Measurements from ENCODE around the gene CFB. TPM values are rescaled to one million over a fixed set of nuclear protein-coding genes. Genes with fewer than 3 reads are reported as not detected.
"Not testable (repeated sequence)": the region's sequence is repeated elsewhere in the genome, so short reads cannot be mapped to it uniquely, and the experiment has no call there.

Gene CFB
- total RNA-seq, 1 donor from 2014 or later, result not detected

- Mint-ChIP-seq H3K27ac (ENCODE audit: unreplicated experiment) (no peak overlapping the region), H3K4me1 (ENCODE audit: unreplicated experiment) (no peaks in the 10 kb centered on the region)
Measured at GRCh38 chr6:31979238-31979898, 33.5 kb downstream of the CFB start.

DNA sequence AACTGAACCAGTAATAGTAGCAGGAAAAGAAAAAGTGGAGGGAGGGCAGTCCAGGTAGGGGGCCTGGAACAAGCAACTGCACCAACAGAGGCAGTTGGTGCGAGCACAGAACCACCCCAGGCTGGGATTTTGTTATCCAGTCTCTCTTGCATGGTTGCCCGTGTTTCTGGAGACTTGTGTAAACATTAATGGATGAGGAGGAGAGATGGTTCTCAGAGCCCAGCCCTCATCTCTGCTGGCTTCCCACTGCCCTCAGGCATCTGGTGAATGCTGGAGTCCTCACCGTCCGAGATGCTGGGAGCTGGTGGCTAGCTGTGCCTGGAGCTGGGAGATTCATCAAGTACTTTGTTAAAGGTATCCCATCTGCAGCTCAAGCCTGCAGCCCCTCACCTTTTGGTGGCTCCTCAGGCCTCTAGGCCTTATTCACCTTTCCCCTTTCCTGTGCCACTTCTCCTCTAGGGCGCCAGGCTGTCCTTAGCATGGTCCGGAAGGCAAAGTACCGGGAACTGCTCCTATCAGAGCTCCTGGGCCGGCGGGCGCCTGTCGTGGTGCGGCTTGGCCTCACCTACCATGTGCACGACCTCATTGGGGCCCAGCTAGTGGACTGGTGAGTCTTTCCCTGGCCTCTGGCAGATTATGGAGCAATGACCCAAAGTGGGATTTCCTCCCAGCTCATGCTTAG, 34.4 kb downstream of the CFB start:
- not testable (repeated sequence) for H3K27ac Mint-ChIP-seq (ENCODE audit: unreplicated experiment); H3K9me3 Mint-ChIP-seq (ENCODE audit: unreplicated experiment); DNase-seq (ENCODE audit: low spot score); H3K27me3 Mint-ChIP-seq (ENCODE audit: unreplicated experiment); H3K4me1 Mint-ChIP-seq (ENCODE audit: unreplicated experiment); H3K36me3 Mint-ChIP-seq (ENCODE audit: low read depth, unreplicated experiment); H3K4me3 Mint-ChIP-seq (ENCODE audit: unreplicated experiment)

More at GRCh38 chr6:31979238-31979898, 33.5 kb downstream of the CFB start:
- H3K4me3 Mint-ChIP-seq (ENCODE audit: unreplicated experiment), result no peak overlapping the region
- TF ChIP-seq CTCF (IDR thresholded peaks at IDR 0.05; ENCODE audit: unreplicated experiment), result no peak
- peaks cover 11% of the 10 kb centered on the region for H3K36me3 Mint-ChIP-seq (ENCODE audit: low read depth, unreplicated experiment)
- peaks cover 5% of the 10 kb centered on the region for H3K27me3 Mint-ChIP-seq (ENCODE audit: unreplicated experiment)
- H3K9me3 Mint-ChIP-seq (ENCODE audit: unreplicated experiment), result no peaks in the 10 kb centered on the region
- DNase-seq (ENCODE audit: low spot score), result no peak

DNA sequence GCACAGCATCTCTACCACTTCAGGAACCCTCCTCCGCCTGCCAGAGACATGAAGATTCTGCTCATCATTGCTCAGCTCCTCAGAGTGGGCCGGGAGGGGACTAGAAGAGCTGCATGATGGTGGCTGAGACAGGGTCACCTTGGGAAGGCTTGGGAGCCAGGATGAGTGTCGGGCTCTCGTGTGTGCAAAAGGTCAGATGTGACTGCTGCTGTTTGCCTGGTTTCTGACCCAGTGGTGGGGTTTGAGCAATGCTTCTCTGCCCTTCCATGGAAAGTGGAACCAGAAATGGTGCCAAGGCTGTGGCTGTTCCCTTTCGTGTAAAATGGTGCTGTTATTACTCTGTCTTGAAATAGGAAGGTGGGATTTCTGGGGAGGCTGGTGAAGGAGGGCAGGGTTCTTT, 35.1 kb downstream of the CFB start:
- not testable (repeated sequence) for H3K27me3 Mint-ChIP-seq (ENCODE audit: unreplicated experiment); H3K27ac Mint-ChIP-seq (ENCODE audit: unreplicated experiment)

GRCh38 chr6:31981744-31982143, 35.8 kb downstream of the CFB start, which contains the start of gene C4A:
C4A (plus strand) TSS chr6:31982057; CDS start chr6:31982108, 51 bp downstream.
- H3K27ac Mint-ChIP-seq (ENCODE audit: unreplicated experiment); H3K4me1 Mint-ChIP-seq (ENCODE audit: unreplicated experiment); H3K36me3 Mint-ChIP-seq (ENCODE audit: low read depth, unreplicated experiment); DNase-seq (ENCODE audit: low spot score); H3K4me3 Mint-ChIP-seq (ENCODE audit: unreplicated experiment); H3K27me3 Mint-ChIP-seq (ENCODE audit: unreplicated experiment); H3K9me3 Mint-ChIP-seq (ENCODE audit: unreplicated experiment): not testable (repeated sequence)

More for the DNA sequence above, 35.1 kb downstream of the CFB start:
- not testable (repeated sequence) for H3K4me1 Mint-ChIP-seq (ENCODE audit: unreplicated experiment); DNase-seq (ENCODE audit: low spot score); H3K9me3 Mint-ChIP-seq (ENCODE audit: unreplicated experiment); H3K36me3 Mint-ChIP-seq (ENCODE audit: low read depth, unreplicated experiment); H3K4me3 Mint-ChIP-seq (ENCODE audit: unreplicated experiment)

- H3K4me1 Mint-ChIP-seq (ENCODE audit: unreplicated experiment); H3K4me3 Mint-ChIP-seq (ENCODE audit: unreplicated experiment); H3K27ac Mint-ChIP-seq (ENCODE audit: unreplicated experiment); H3K9me3 Mint-ChIP-seq (ENCODE audit: unreplicated experiment); DNase-seq (ENCODE audit: low spot score); H3K27me3 Mint-ChIP-seq (ENCODE audit: unreplicated experiment); H3K36me3 Mint-ChIP-seq (ENCODE audit: low read depth, unreplicated experiment): not testable (repeated sequence)
Measured at GRCh38 chr6:31989363-31989762, 43.5 kb downstream of the CFB start.

- not testable (repeated sequence) for H3K4me1 Mint-ChIP-seq (ENCODE audit: unreplicated experiment); H3K36me3 Mint-ChIP-seq (ENCODE audit: low read depth, unreplicated experiment); DNase-seq (ENCODE audit: low spot score); H3K9me3 Mint-ChIP-seq (ENCODE audit: unreplicated experiment); H3K27me3 Mint-ChIP-seq (ENCODE audit: unreplicated experiment); H3K4me3 Mint-ChIP-seq (ENCODE audit: unreplicated experiment); H3K27ac Mint-ChIP-seq (ENCODE audit: unreplicated experiment)
Measured at GRCh38 chr6:31994421-31994820, 48.5 kb downstream of the CFB start.

GRCh38 chr6:31996385-31996784, 50.5 kb downstream of the CFB start:
- not testable (repeated sequence) for H3K9me3 Mint-ChIP-seq (ENCODE audit: unreplicated experiment); H3K4me3 Mint-ChIP-seq (ENCODE audit: unreplicated experiment); H3K4me1 Mint-ChIP-seq (ENCODE audit: unreplicated experiment); DNase-seq (ENCODE audit: low spot score); H3K27ac Mint-ChIP-seq (ENCODE audit: unreplicated experiment); H3K36me3 Mint-ChIP-seq (ENCODE audit: low read depth, unreplicated experiment); H3K27me3 Mint-ChIP-seq (ENCODE audit: unreplicated experiment)

Small RNAs within 50 kb of the gene (microRNA-seq; reads per million reads assigned to microRNA genes)
- gene MIR1236 (ENCODE audit: unreplicated experiment), result 1.6 reads per million, percentile 24 among the genes with 10 or more reads in this experiment

Other genes with a start within 250 kb of the CFB start
- gene ABHD16A, start 242.8 kb upstream of the CFB start, total RNA-seq (ENCODE audit: unreplicated experiment), result 54.7 TPM
- not detected for gene LY6G6F, start 239.2 kb upstream of the CFB start, total RNA-seq (ENCODE audit: unreplicated experiment)
- gene LY6G6D, start 230.7 kb upstream of the CFB start, total RNA-seq (ENCODE audit: unreplicated experiment), result not detected
- gene LY6G6C, start 224.3 kb upstream of the CFB start, total RNA-seq (ENCODE audit: unreplicated experiment), result 0.28 TPM
- gene MPIG6B, start 222.7 kb upstream of the CFB start, total RNA-seq (ENCODE audit: unreplicated experiment), result not detected
- 145 TPM for gene DDAH2, start 216.8 kb upstream of the CFB start, total RNA-seq (ENCODE audit: unreplicated experiment)
- 420 TPM for gene CLIC1, start 209.6 kb upstream of the CFB start, total RNA-seq (ENCODE audit: unreplicated experiment)
- 16.1 TPM for gene MSH5, start 206.1 kb upstream of the CFB start, total RNA-seq (ENCODE audit: unreplicated experiment)
- gene SAPCD1, start 183.4 kb upstream of the CFB start, total RNA-seq (ENCODE audit: unreplicated experiment), result 2.4 TPM
- gene VWA7, start 168.8 kb upstream of the CFB start, total RNA-seq (ENCODE audit: unreplicated experiment), result 0.74 TPM
- gene VARS1, start 150.3 kb upstream of the CFB start, total RNA-seq (ENCODE audit: unreplicated experiment), result 53.0 TPM
- 57.1 TPM for gene LSM2, start 139.1 kb upstream of the CFB start, total RNA-seq (ENCODE audit: unreplicated experiment)
- gene HSPA1L, start 130.8 kb upstream of the CFB start, total RNA-seq (ENCODE audit: unreplicated experiment), result 0.82 TPM
- gene HSPA1A, start 130.6 kb upstream of the CFB start, total RNA-seq (ENCODE audit: unreplicated experiment), result 27.2 TPM
- 19.8 TPM for gene HSPA1B, start 118.4 kb upstream of the CFB start, total RNA-seq (ENCODE audit: unreplicated experiment)
- gene NEU1, start 83.3 kb upstream of the CFB start, total RNA-seq (ENCODE audit: unreplicated experiment), result 31.9 TPM
- 1.6 TPM for gene SLC44A4, start 67.1 kb upstream of the CFB start, total RNA-seq (ENCODE audit: unreplicated experiment)
- gene EHMT2, start 48.4 kb upstream of the CFB start, total RNA-seq (ENCODE audit: unreplicated experiment), result 53.4 TPM
- gene ZBTB12, start 44.0 kb upstream of the CFB start, total RNA-seq (ENCODE audit: unreplicated experiment), result 9.0 TPM
- gene C2, start 18.4 kb upstream of the CFB start, total RNA-seq (ENCODE audit: unreplicated experiment), result 0.82 TPM
- gene NELFE, start 12.9 kb downstream of the CFB start, total RNA-seq (ENCODE audit: unreplicated experiment), result 47.8 TPM
- 63.4 TPM for gene SKIC2, start 13.1 kb downstream of the CFB start, total RNA-seq (ENCODE audit: unreplicated experiment)
- gene DXO, start 26.0 kb downstream of the CFB start, total RNA-seq (ENCODE audit: unreplicated experiment), result 12.6 TPM
- gene C4A, start 36.0 kb downstream of the CFB start, total RNA-seq (ENCODE audit: unreplicated experiment), result 6.1 TPM
- 4.6 TPM for gene C4B, start 68.7 kb downstream of the CFB start, total RNA-seq (ENCODE audit: unreplicated experiment)
- 0.44 TPM for gene CYP21A2, start 92.3 kb downstream of the CFB start, total RNA-seq (ENCODE audit: unreplicated experiment)
- gene TNXB, start 163.2 kb downstream of the CFB start, total RNA-seq (ENCODE audit: unreplicated experiment), result 7.5 TPM
- gene ATF6B, start 182.2 kb downstream of the CFB start, total RNA-seq (ENCODE audit: unreplicated experiment), result 72.9 TPM
- 5.2 TPM for gene FKBPL, start 184.2 kb downstream of the CFB start, total RNA-seq (ENCODE audit: unreplicated experiment)
- 2.1 TPM for gene PRRT1, start 205.8 kb downstream of the CFB start, total RNA-seq (ENCODE audit: unreplicated experiment)
- 44.4 TPM for gene PPT2, start 208.0 kb downstream of the CFB start, total RNA-seq (ENCODE audit: unreplicated experiment)
- 37.4 TPM for gene EGFL8, start 218.5 kb downstream of the CFB start, total RNA-seq (ENCODE audit: unreplicated experiment)
- 93.3 TPM for gene AGPAT1, start 230.0 kb downstream of the CFB start, total RNA-seq (ENCODE audit: unreplicated experiment)
- gene RNF5, start 232.3 kb downstream of the CFB start, total RNA-seq (ENCODE audit: unreplicated experiment), result 44.4 TPM
- gene AGER, start 238.2 kb downstream of the CFB start, total RNA-seq (ENCODE audit: unreplicated experiment), result 42.2 TPM
- gene PBX2, start 244.1 kb downstream of the CFB start, total RNA-seq (ENCODE audit: unreplicated experiment), result 308 TPM
- 49.0 TPM for gene GPSM3, start 246.5 kb downstream of the CFB start, total RNA-seq (ENCODE audit: unreplicated experiment)

All from endothelial cell (in vitro differentiated cells).